ENCODE measurements around the gene AMBP.

Gene AMBP

DNA sequence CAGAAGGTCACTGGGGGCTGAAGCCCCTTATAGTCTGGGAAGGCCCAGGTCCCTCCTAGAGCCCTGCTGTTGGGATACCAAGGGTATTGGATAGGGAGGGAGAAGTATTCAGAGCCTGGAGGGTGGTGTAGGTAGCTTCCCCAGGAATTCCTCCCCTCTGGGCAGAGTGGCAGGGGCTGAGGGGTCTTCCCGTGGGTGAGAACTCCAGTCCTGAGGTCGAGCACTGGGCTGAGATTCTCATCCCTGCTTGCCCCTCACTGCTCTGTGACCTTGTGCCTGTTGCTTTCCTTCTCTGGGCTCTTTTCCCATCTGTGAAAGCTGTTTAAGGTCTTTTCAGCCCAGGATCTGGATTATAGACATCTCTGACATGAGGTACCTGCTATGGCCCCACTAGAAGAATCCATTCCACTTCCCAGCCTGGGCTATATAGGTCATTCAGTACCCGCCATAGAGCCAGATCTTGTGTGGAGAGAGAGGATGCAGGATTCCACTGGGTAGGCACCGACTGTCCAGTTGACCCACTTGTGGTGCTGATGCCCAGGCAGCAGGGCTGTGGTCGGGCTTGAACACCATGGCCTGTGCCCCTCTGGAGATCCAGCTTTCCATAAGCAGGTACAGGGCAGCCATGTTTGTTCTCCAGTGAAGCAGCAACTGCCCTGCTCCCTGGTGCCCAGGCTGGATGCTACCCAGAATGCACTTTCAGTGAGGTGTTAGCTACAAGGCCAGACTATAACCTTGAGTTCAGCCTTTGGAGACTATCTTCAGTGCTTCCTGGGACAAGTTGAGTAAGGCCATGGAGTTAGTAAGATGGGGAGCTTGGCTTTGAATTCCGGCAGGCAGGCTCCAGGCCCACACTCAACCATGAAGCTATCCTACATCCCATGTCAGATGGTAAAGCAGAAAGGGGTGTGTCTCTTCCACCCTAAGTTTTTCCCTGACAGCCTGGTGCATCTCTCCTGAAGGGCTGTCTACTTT is 60.1 kb downstream of the AMBP start:
- DNase-seq (no peak), ATAC-seq (no peak)
- no peaks in the 10 kb centered on the region for H3K4me1 Mint-ChIP-seq
- H3K36me3 Mint-ChIP-seq (ENCODE audit: low read depth): no peaks in the 10 kb centered on the region
- no peaks in the 10 kb centered on the region for H3K27me3 Mint-ChIP-seq
- H3K4me3 Mint-ChIP-seq: no peak overlapping the region
- peaks cover 15% of the 10 kb centered on the region for H3K9me3 Mint-ChIP-seq
- H3K27ac Mint-ChIP-seq: no peak overlapping the region

DNA sequence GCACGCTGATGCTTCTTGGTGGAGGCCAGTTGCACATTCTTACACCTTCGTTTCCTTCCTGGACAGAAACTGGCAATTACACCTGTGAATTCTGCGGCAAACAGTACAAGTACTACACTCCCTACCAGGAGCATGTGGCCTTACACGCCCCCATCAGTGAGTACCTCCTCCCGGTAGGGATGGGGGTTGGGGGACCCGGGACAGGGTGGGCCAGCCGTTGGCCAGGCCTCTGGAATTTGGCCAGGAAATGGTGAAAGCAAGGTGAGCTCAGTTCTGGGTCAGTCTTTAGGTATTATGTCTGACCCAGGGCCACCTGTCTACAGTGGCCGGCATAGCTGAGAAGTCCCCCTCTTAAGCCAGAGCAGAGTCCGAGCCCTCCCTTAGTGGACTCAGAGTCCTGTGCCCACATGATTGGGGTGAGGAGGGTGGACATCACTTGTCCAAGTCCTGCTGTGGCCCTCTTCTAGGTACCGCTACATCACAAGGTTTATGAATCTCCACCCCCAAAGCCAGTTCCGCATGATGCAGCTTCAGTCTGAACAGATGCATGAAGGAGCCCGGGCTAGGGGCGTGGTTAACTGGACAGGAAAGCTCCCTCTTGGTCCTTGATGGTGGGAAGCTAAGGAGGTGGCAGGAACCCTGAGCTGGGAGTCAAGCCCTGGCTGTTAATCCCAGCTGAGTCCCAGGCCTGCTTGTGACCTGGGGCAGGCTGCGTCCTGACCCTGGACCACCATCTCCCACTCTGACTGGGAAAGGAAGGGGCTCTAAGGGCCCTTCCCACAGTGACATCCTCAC is 61.3 kb downstream of the AMBP start:
- peaks cover 12% of the 10 kb centered on the region for H3K9me3 Mint-ChIP-seq
- H3K4me1 Mint-ChIP-seq: no peaks in the 10 kb centered on the region
- H3K4me3 Mint-ChIP-seq: no peak overlapping the region
- DNase-seq (no peak), ATAC-seq (no peak)
- H3K36me3 Mint-ChIP-seq (ENCODE audit: low read depth): no peaks in the 10 kb centered on the region
- H3K27me3 Mint-ChIP-seq: no peaks in the 10 kb centered on the region
- H3K27ac Mint-ChIP-seq: no peak overlapping the region

DNA sequence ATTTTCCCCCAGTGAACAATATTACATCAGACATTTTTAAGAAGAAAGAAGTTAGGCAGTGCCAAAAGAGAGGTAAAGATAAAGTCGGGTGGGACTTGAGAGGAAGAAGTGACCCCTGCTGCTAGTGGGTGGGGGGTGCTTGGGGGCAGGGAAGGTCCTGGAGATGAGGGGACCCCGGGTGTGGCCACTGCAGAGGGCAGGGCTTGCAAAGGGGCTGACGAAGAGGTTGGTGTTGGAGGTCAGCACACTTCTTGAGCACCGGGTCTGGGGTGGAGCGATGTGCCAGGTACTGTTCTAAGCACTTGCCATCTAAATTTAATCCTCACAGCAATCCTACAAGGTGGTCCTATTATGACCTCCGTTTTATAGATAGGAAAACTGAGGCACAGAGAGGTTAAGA is 62.0 kb downstream of the AMBP start:
- Mint-ChIP-seq H3K27me3 (no peaks in the 10 kb centered on the region), H3K4me3 (no peak overlapping the region), H3K4me1 (no peaks in the 10 kb centered on the region)

DNA sequence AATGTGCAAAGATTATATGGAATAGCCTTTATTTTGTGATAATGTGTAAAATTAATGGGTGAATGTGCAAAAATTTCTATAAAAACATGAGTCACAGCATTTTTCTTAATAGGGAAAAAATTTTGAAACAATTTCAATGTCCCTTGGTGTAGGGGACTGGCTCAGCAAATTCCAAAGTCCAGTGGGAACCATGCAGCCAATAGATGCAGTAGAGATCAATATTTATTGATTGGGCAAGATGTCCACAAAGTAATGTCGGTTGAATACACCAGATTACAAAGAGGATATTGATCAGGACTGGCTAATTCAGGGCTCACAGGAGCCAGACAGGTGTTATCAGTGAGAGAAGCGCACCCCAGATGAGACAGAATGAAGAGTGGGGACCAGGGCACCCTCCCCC is 62.5 kb downstream of the AMBP start:
- H3K4me3 Mint-ChIP-seq: no peak overlapping the region
- H3K27me3 Mint-ChIP-seq: no peaks in the 10 kb centered on the region
- H3K4me1 Mint-ChIP-seq: no peaks in the 10 kb centered on the region
- H3K36me3 Mint-ChIP-seq (ENCODE audit: low read depth): no peaks in the 10 kb centered on the region
- H3K27ac Mint-ChIP-seq: no peak overlapping the region
- ATAC-seq (no peak), DNase-seq (no peak)
- H3K9me3 Mint-ChIP-seq: peaks cover 12% of the 10 kb centered on the region

More for the DNA sequence above, 62.0 kb downstream of the AMBP start:
- peaks cover 12% of the 10 kb centered on the region for H3K9me3 Mint-ChIP-seq
- H3K36me3 Mint-ChIP-seq (ENCODE audit: low read depth): no peaks in the 10 kb centered on the region
- DNase-seq (no peak), ATAC-seq (no peak)
- H3K27ac Mint-ChIP-seq: no peak overlapping the region

DNA sequence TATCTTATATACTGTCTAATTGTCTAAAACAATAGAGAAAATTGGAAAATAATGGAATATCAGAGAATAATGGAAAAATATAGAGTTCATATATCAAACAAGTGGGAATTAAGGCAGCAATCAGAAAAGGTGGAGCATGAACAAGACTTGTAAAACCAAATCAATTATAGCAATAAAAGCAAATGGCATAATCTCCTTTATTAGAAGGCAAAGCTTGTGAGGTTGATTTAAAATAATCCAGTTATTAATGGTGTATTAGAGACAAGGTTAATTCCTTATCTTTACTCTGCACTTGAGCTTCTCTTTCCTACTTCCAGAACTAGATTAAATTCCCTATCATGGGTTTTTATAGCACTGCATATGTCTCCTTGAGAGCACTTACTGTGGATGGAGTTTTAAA is 64.1 kb downstream of the AMBP start:
- Mint-ChIP-seq H3K4me3 (no peak overlapping the region), H3K27ac (no peak overlapping the region), H3K27me3 (no peaks in the 10 kb centered on the region), H3K4me1 (no peaks in the 10 kb centered on the region), H3K36me3 (ENCODE audit: low read depth) (no peaks in the 10 kb centered on the region), H3K9me3 (peaks cover 12% of the 10 kb centered on the region)
- ATAC-seq: no peak
- no peak for DNase-seq

DNA sequence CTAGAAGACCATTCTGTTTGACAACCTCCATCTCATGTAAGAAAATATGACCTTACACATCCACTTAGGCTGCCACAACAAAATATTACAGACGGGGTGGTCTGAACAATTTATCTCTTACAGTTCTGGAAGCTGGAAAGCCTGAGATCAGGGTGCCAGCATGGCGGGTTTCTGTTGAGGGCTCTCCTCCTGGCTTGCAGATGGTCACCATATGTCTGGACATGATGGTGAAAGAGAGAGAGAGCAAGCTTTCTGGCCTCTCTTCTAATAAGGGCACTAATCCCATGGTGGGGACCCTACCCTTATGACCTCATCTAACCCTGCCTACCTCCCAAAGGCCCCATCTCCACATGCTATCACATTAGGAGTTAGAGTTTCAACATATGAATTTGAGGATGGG is 66.0 kb downstream of the AMBP start:
- no peaks in the 10 kb centered on the region for H3K4me1 Mint-ChIP-seq

DNA sequence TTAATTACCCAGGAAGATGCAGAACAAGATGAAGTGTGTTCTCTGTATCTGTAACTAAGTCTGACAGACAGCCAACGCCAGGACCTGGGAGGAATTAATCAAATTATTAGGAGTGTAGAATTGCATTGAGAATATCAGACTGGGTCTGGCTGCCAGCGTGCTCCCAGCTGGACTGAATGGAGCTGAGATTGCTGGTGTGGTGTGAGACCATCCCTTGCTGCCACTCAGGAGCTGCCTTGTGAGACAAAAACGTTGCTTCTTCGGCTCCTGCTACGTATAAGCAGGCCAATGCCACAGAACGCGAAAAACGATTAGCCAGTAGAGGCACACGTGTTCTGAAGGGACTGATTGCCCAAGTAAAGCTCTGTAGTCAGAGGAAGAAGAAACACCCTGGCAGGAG is 66.8 kb downstream of the AMBP start:
- Mint-ChIP-seq H3K27me3 (no peaks in the 10 kb centered on the region), H3K4me3 (no peak overlapping the region), H3K4me1 (no peaks in the 10 kb centered on the region), H3K9me3 (peaks cover 12% of the 10 kb centered on the region), H3K36me3 (ENCODE audit: low read depth) (no peaks in the 10 kb centered on the region), H3K27ac (no peak overlapping the region)
- DNase-seq: no peak
- no peak for ATAC-seq

More for the DNA sequence above, 66.0 kb downstream of the AMBP start:
- ATAC-seq (no peak), DNase-seq (no peak)
- Mint-ChIP-seq H3K27me3 (no peaks in the 10 kb centered on the region), H3K9me3 (peaks cover 12% of the 10 kb centered on the region), H3K27ac (no peak overlapping the region), H3K4me3 (no peak overlapping the region), H3K36me3 (ENCODE audit: low read depth) (no peaks in the 10 kb centered on the region)

Measured in activated naive CD8-positive, alpha-beta T cell treated with anti-CD3 and anti-CD28 coated beads, Interleukin-2, amount 50 U/mL, for 24 hours (primary cell).